Liver (tissue), 9 donors: Measurements from ENCODE around the gene GLYATL3. TPM values are rescaled to one million over a fixed set of nuclear protein-coding genes. Genes with fewer than 3 reads are reported as not detected.

ENCODE experiments used
- DNase-seq: peaks from one replicate; pipeline ENCODE4 v3.0.0-alpha.2; 2017; ENCODE audit warnings: low spot score
- H3K27ac ChIP-seq, 2 donors: one replicate each; pipeline ENCODE4 v1.7.0; 2013; ENCODE audit warnings: inconsistent platforms in 2 of 2, low read length in 2 of 2, control low read depth in 1 of 2, low read depth in 1 of 2, mild to moderate bottlenecking in 1 of 2
- H3K27me3 ChIP-seq, 4 donors: one replicate each; pipeline versions ENCODE4 v1.6.1 to v1.7.0; 2013; ENCODE audit warnings: low read length in 3 of 4, inconsistent platforms in 1 of 4, mild to moderate bottlenecking in 1 of 4, moderate library complexity in 1 of 4; ENCODE audit not compliant: control insufficient read depth in 4 of 4, insufficient read depth in 4 of 4
- H3K36me3 ChIP-seq, 4 donors: one replicate each; pipeline versions ENCODE4 v1.6.1 to v1.7.0; 2013; ENCODE audit warnings: low read length in 3 of 4, mild to moderate bottlenecking in 3 of 4, low read depth in 1 of 4, moderate library complexity in 1 of 4; ENCODE audit not compliant: control insufficient read depth in 4 of 4, insufficient read depth in 3 of 4
- H3K4me1 ChIP-seq, 4 donors: one replicate each; pipeline versions ENCODE4 v1.6.1 to v1.7.0; 2013; ENCODE audit warnings: low read length in 3 of 4, mild to moderate bottlenecking in 3 of 4, moderate library complexity in 1 of 4; ENCODE audit not compliant: control insufficient read depth in 4 of 4, insufficient read depth in 4 of 4
- H3K4me3 ChIP-seq, 3 donors: one replicate each; pipeline versions ENCODE4 v1.6.1 to v1.7.0; 2013; ENCODE audit warnings: low read length in 3 of 3, control low read depth in 1 of 3, low read depth in 1 of 3, mild to moderate bottlenecking in 1 of 3
- H3K9ac ChIP-seq, 2 donors: one replicate each; pipeline ENCODE4 v1.7.0; 2013; ENCODE audit warnings: low read length in 2 of 2, mild to moderate bottlenecking in 2 of 2, moderate library complexity in 2 of 2, control low read depth in 1 of 2, low read depth in 1 of 2
- H3K9me3 ChIP-seq, 4 donors: one replicate each; pipeline versions ENCODE4 v1.6.1 to v1.7.0; 2013; ENCODE audit warnings: low read length in 3 of 4; ENCODE audit not compliant: control insufficient read depth in 4 of 4
- ATF3 ChIP-seq: IDR thresholded peaks from 2 replicates; pipeline ENCODE4 v1.6.1; 2016; ENCODE audit warnings: antibody characterized with exemption
- EGR1 ChIP-seq, 2 donors: IDR thresholded peaks; 2 replicates each; pipeline ENCODE4 v1.6.1; 2016 to 2018; ENCODE audit warnings: antibody characterized with exemption in 2 of 2, low read depth in 2 of 2
- FOXA1 ChIP-seq: IDR thresholded peaks from 2 replicates; pipeline ENCODE4 v1.6.1; 2016; ENCODE audit warnings: antibody characterized with exemption
- FOXA2 ChIP-seq: IDR thresholded peaks from 2 replicates; pipeline ENCODE4 v1.6.1; 2016; ENCODE audit warnings: antibody characterized with exemption
- GABPA ChIP-seq, 2 donors: IDR thresholded peaks in 1 of 2; conservative IDR thresholded peaks in 1 of 2; 2 replicates each; pipeline ENCODE4 v1.6.1; 2016; ENCODE audit warnings: antibody characterized with exemption in 2 of 2, mild to moderate bottlenecking in 1 of 2, moderate library complexity in 1 of 2
- HNF4A ChIP-seq, 2 donors: conservative IDR thresholded peaks; 2 replicates each; pipeline ENCODE4 v1.6.1; 2016; ENCODE audit warnings: antibody characterized with exemption in 2 of 2, mild to moderate bottlenecking in 2 of 2
- HNF4G ChIP-seq: IDR thresholded peaks from 2 replicates; pipeline ENCODE4 v1.6.1; 2016; ENCODE audit warnings: antibody characterized with exemption
- JUND ChIP-seq, 2 donors: IDR thresholded peaks; 2 replicates each; pipeline ENCODE4 v1.6.1; 2016; ENCODE audit warnings: antibody characterized with exemption in 2 of 2
- NR2F2 ChIP-seq: IDR thresholded peaks from 2 replicates; pipeline ENCODE4 v1.6.1; 2016; ENCODE audit warnings: antibody characterized with exemption
- RAD21 ChIP-seq, 2 donors: IDR thresholded peaks; 2 replicates each; pipeline ENCODE4 v1.6.1; 2016; ENCODE audit warnings: antibody characterized with exemption in 2 of 2, mild to moderate bottlenecking in 2 of 2
- REST ChIP-seq: IDR thresholded peaks from 2 replicates; pipeline ENCODE4 v1.6.1; 2016; ENCODE audit warnings: antibody characterized with exemption, mild to moderate bottlenecking
- RXRA ChIP-seq, 2 donors: IDR thresholded peaks; 2 replicates each; pipeline ENCODE4 v1.6.1; 2017 to 2018; ENCODE audit warnings: antibody characterized with exemption in 2 of 2, mild to moderate bottlenecking in 1 of 2
- SP1 ChIP-seq: IDR thresholded peaks from 2 replicates; pipeline ENCODE4 v1.6.1; 2018; ENCODE audit warnings: antibody characterized with exemption, mild to moderate bottlenecking
- TAF1 ChIP-seq: conservative IDR thresholded peaks from 2 replicates; pipeline ENCODE4 v1.6.1; 2016; ENCODE audit warnings: antibody characterized with exemption, mild to moderate bottlenecking
- YY1 ChIP-seq: IDR thresholded peaks from 2 replicates; pipeline ENCODE4 v1.6.1; 2016; ENCODE audit warnings: antibody characterized with exemption, mild to moderate bottlenecking
- ZBTB33 ChIP-seq: IDR thresholded peaks from 2 replicates; pipeline ENCODE4 v1.6.1; 2016; ENCODE audit warnings: antibody characterized with exemption
- WGBS: extraction: QIAGEN DNeasy Blood & Tissue Kit; methylation state at CpG from one replicate; pipeline ENCODE4 v1.1.7; 2013; 5-methylcytosine and 5-hydroxymethylcytosine counted together
- polyA plus RNA-seq, 2 donors: library from polyadenylated mRNA; stranded (reverse) in 1 of 2; unstranded in 1 of 2; fragments of 200-250 nt in 1 of 2; fragments of >200 nt in 1 of 2; fragmentation: Nextera tagmentation in 1 of 2; extraction: Ambion mirVana in 1 of 2; gene quantifications; one replicate each; pipeline versions ENCODE4 v1.2.1 to v1.2.3, GENCODE V29; 2013 to 2015
- total RNA-seq, 2 donors: library from RNA; depleted of rRNA; stranded (reverse); fragments of >200 nt; gene quantifications; one replicate each; pipeline ENCODE4 v1.2.3, GENCODE V29; 2014
- TF ChIP-seq, protein P1 (sequence below): fragments of 150-350 bp; IDR thresholded peaks from 2 replicates; pipeline ENCODE4 v1.5.1; 2017; ENCODE audit warnings: improper control_type of control experiment, low read depth, low read length; ENCODE audit not compliant: missing input control
- TF ChIP-seq, protein P2 (sequence below): IDR thresholded peaks from 2 replicates; pipeline ENCODE4 v1.6.1; 2016; ENCODE audit warnings: antibody characterized with exemption
- donor health status: healthy.
- donor health status: healthy.
- donor health status: healthy.
- donor health status: healthy.
- donor health status: healthy.

GLYATL3 gene
- total and polyA plus RNA-seq, 4 donors = 0.09 TPM; not detected in 3

- Histone ChIP-seq H3K9ac (no peak overlapping the region), H3K9me3 (no peaks in the 10 kb centered on the region), H3K36me3 (no peaks in the 10 kb centered on the region), H3K4me3 (no peak overlapping the region), H3K4me1 (peaks cover 0 to 22% (median 11%) of the 10 kb centered on the region in 4 donors), H3K27ac (no peak overlapping the region), H3K27me3 (no peaks in the 10 kb centered on the region)
- no peak for TF ChIP-seq FOXA1
- no peak for TF ChIP-seq ATF3
- TF ChIP-seq HNF4G = no peak
- no peak for TF ChIP-seq YY1
- no peak for TF ChIP-seq RAD21 (IDR thresholded peaks at IDR 0.05)
- no peak for TF ChIP-seq NR2F2
- TF ChIP-seq GABPA (IDR thresholded peaks at IDR 0.05 in 1 of 2, conservative IDR thresholded peaks at IDR 0.05 in 1 of 2) = no peak
- no peak for TF ChIP-seq FOXA2
- TF ChIP-seq EGR1 (IDR thresholded peaks at IDR 0.05; ENCODE audit: low read depth in 2 of 2) = no peak
- no peak for TF ChIP-seq SP1
- no peak for TF ChIP-seq ZBTB33
- no peak for TF ChIP-seq JUND (IDR thresholded peaks at IDR 0.05)
- no peak for TF ChIP-seq HNF4A (conservative IDR thresholded peaks at IDR 0.05)
- TF ChIP-seq RXRA (IDR thresholded peaks at IDR 0.05) = no peak
- TF ChIP-seq, protein P1, sequence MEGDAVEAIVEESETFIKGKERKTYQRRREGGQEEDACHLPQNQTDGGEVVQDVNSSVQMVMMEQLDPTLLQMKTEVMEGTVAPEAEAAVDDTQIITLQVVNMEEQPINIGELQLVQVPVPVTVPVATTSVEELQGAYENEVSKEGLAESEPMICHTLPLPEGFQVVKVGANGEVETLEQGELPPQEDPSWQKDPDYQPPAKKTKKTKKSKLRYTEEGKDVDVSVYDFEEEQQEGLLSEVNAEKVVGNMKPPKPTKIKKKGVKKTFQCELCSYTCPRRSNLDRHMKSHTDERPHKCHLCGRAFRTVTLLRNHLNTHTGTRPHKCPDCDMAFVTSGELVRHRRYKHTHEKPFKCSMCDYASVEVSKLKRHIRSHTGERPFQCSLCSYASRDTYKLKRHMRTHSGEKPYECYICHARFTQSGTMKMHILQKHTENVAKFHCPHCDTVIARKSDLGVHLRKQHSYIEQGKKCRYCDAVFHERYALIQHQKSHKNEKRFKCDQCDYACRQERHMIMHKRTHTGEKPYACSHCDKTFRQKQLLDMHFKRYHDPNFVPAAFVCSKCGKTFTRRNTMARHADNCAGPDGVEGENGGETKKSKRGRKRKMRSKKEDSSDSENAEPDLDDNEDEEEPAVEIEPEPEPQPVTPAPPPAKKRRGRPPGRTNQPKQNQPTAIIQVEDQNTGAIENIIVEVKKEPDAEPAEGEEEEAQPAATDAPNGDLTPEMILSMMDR = no peak
- TF ChIP-seq REST = no peak
- TF ChIP-seq, protein P2, sequence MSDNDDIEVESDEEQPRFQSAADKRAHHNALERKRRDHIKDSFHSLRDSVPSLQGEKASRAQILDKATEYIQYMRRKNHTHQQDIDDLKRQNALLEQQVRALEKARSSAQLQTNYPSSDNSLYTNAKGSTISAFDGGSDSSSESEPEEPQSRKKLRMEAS = no peak
- no peak for TF ChIP-seq TAF1
- 86% methylated on average over 5 of the region's 5 CpGs for WGBS
- no peak for DNase-seq
Measured at GRCh38 chr6:49504666-49505065, 4.9 kb downstream of the GLYATL3 start.
